DND-41 (cell line): Measurements from ENCODE around the gene SH3RF3.

Source experiments
- ATAC-seq: fragments of 200-7000 bp; cut with Tn5 transposase; 3 replicates; pipeline ENCODE4 v1.9.1; 2021; ENCODE audit warnings: low read depth; ENCODE audit not compliant: insufficient read depth
- DNase-seq: peaks from one replicate; pipeline ENCODE4 v3.0.0-alpha.2; 2020
- H2AFZ ChIP-seq: 2 replicates; pipeline ENCODE4 v1.6.0; 2012; ENCODE audit warnings: low read depth, low read length
- H3K27ac ChIP-seq: 2 replicates; pipeline ENCODE4 v1.5.1; 2012; ENCODE audit warnings: low read length, inconsistent platforms
- H3K27me3 ChIP-seq: fragments of 200-600 bp; sonication (generic); 2 replicates; pipeline ENCODE4 v1.6.0; 2012; ENCODE audit warnings: low read length, mild to moderate bottlenecking, inconsistent platforms; ENCODE audit not compliant: insufficient read depth, poor library complexity
- H3K36me3 ChIP-seq: 2 replicates; pipeline ENCODE4 v1.5.1; 2012; ENCODE audit warnings: low read length, inconsistent platforms; ENCODE audit not compliant: insufficient read depth
- H3K4me1 ChIP-seq: 2 replicates; pipeline ENCODE4 v1.5.1; 2012; ENCODE audit warnings: mild to moderate bottlenecking, low read length; ENCODE audit not compliant: insufficient read depth
- H3K4me2 ChIP-seq: 2 replicates; pipeline ENCODE4 v1.6.0; 2012; ENCODE audit warnings: mild to moderate bottlenecking, moderate library complexity, low read length, inconsistent platforms; ENCODE audit not compliant: insufficient read depth
- H3K4me3 ChIP-seq, 2 experiments: fragments of 200-600 bp in 1 of 2; shearing (Covaris generic) in 1 of 2; 2 replicates each; pipeline ENCODE4 v1.5.1; 2012 to 2016; ENCODE audit warnings: inconsistent platforms in 2 of 2, low read length in 2 of 2, mild to moderate bottlenecking in 2 of 2, low read depth in 1 of 2, moderate library complexity in 1 of 2
- H3K79me2 ChIP-seq: 2 replicates; pipeline ENCODE4 v1.6.0; 2012; ENCODE audit warnings: low read length, inconsistent platforms; ENCODE audit not compliant: insufficient read depth
- H3K9ac ChIP-seq: 2 replicates; pipeline ENCODE4 v1.6.0; 2012; ENCODE audit warnings: low read depth, mild to moderate bottlenecking, inconsistent platforms, low read length, moderate library complexity
- H3K9me3 ChIP-seq: 2 replicates; pipeline ENCODE4 v1.5.1; 2012; ENCODE audit warnings: low read length, moderate library complexity, mild to moderate bottlenecking, inconsistent platforms; ENCODE audit not compliant: insufficient read depth, severe bottlenecking
- H4K20me1 ChIP-seq: 2 replicates; pipeline ENCODE4 v1.6.0; 2012; ENCODE audit warnings: low read length; ENCODE audit not compliant: insufficient read depth
- EZH2 ChIP-seq: IDR thresholded peaks from 3 replicates; pipeline ENCODE4 v1.6.1; 2012; ENCODE audit warnings: borderline replicate concordance, low read depth, mild to moderate bottlenecking, moderate library complexity, low read length, inconsistent platforms; ENCODE audit not compliant: severe bottlenecking
- TF ChIP-seq, protein P1 (sequence below): IDR thresholded peaks from 2 replicates; pipeline ENCODE4 v1.5.1; 2012; ENCODE audit warnings: borderline replicate concordance, low read length, moderate library complexity, mild to moderate bottlenecking; ENCODE audit not compliant: poor library complexity, severe bottlenecking; ENCODE audit errors: extremely low read depth

Gene SH3RF3

DNA sequence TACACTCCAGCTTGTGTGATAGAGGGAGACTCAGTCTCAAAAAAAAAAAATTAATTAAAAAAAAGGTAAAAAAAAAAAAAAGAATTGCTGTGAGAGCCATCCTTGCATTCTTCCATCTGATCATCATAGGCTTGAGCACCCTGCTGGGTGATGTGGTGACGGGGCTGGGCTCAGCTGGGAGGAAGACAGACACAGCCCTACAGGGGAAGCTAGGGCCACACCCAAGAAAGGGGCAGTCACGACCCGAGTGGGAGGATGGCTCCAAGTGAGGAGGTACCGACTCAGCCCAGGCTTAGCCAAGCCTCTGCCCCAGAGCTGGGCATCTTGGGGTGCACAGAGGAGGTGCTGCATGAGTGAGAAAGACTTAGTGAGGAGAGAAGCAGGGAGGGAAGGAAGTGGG is 165.5 kb downstream of the SH3RF3 start:
- Histone ChIP-seq H3K9ac (no peak overlapping the region), H4K20me1 (peaks cover 4% of the 10 kb centered on the region; the same call in 1 of the 2 replicates), H3K27ac (no peak overlapping the region), H3K4me3 (no peak overlapping the region), H3K36me3 (no peaks in the 10 kb centered on the region), H3K79me2 (no peaks in the 10 kb centered on the region), H3K4me1 (no peaks in the 10 kb centered on the region), H3K4me2 (no peak overlapping the region), H3K9me3 (no peaks in the 10 kb centered on the region), H2AFZ (no peak overlapping the region), H3K27me3 (no peaks in the 10 kb centered on the region)
- ATAC-seq (peak; percentile 50; the same call in 2 of the 3 replicates), DNase-seq (no peak)
- TF ChIP-seq, protein P1, sequence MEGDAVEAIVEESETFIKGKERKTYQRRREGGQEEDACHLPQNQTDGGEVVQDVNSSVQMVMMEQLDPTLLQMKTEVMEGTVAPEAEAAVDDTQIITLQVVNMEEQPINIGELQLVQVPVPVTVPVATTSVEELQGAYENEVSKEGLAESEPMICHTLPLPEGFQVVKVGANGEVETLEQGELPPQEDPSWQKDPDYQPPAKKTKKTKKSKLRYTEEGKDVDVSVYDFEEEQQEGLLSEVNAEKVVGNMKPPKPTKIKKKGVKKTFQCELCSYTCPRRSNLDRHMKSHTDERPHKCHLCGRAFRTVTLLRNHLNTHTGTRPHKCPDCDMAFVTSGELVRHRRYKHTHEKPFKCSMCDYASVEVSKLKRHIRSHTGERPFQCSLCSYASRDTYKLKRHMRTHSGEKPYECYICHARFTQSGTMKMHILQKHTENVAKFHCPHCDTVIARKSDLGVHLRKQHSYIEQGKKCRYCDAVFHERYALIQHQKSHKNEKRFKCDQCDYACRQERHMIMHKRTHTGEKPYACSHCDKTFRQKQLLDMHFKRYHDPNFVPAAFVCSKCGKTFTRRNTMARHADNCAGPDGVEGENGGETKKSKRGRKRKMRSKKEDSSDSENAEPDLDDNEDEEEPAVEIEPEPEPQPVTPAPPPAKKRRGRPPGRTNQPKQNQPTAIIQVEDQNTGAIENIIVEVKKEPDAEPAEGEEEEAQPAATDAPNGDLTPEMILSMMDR, result no peak
- TF ChIP-seq EZH2, result no peak

DNA sequence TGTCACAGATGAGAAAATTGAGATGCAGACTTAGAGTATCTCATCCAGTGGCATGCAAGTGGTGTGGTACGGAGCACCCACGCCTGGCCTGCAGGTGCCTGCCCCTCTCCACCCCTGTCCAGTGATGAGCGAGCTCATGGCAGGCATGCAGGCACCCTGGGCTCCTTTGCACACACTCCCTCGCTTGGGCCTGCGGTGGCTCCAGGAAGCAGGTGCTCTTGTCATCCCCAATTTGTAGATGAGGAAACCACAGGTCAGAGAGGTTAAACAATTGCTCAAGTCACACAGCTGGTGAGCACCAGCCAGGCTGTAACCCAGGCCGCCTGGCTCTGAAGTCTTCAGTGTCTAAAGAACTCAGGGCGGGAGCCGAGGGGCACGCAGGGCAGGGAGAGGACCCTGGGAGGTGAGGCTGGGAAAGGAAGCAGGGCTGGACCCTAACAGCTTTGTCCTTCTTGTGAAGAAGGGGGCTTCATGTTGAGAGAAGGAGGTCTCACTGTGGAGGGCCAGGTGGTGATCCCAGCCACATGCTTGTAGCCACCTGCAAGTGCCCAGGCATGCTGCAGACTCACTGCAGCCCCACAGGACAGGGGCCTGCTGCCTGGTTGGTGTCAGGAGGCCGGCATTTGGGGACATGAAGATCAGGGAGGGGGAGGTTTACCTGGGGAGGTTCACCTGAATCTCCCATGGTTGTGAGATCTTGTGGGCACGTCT is 166.2 kb downstream of the SH3RF3 start:
- Histone ChIP-seq H3K4me1 (no peaks in the 10 kb centered on the region), H3K9me3 (no peaks in the 10 kb centered on the region), H3K27me3 (peaks cover 3% of the 10 kb centered on the region), H3K4me2 (no peak overlapping the region), H3K4me3 (no peak overlapping the region), H4K20me1 (peaks cover 4% of the 10 kb centered on the region; the same call in 1 of the 2 replicates), H3K36me3 (no peaks in the 10 kb centered on the region), H3K9ac (no peak overlapping the region), H3K27ac (no peak overlapping the region), H3K79me2 (no peaks in the 10 kb centered on the region), H2AFZ (no peak overlapping the region)
- ATAC-seq, result peak; percentile 51
- peak; percentile 23 for DNase-seq
- TF ChIP-seq, protein P1, result no peak
- TF ChIP-seq EZH2, result no peak

DNA sequence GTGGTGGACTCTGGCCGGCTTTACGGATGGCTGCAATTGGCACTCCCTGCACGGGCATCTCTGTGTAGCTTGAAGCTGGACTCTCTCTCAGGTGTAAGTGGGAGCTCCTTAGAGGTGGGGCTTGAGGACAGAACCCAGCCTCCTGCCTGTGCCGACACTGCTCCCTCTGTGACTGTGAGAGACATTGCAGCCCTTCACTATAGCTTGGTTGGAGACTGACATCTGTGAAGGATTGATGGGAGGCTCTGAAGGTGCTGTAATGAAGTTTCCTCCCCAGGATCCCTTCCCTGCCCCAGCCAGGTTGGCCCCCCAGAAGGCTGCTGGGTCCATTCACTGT is 166.7 kb downstream of the SH3RF3 start:
- no peaks in the 10 kb centered on the region for H3K36me3 ChIP-seq
- TF ChIP-seq, protein P1, result no peak
- TF ChIP-seq EZH2, result no peak
- no peak overlapping the region for H3K9ac ChIP-seq
- H3K4me2 ChIP-seq, result no peak overlapping the region
- DNase-seq, result no peak
- no peak for ATAC-seq
- peaks cover 3% of the 10 kb centered on the region for H3K27me3 ChIP-seq
- H3K9me3 ChIP-seq, result no peaks in the 10 kb centered on the region
- H3K79me2 ChIP-seq, result no peaks in the 10 kb centered on the region
- H3K27ac ChIP-seq, result no peak overlapping the region
- no peaks in the 10 kb centered on the region for H3K4me1 ChIP-seq
- H2AFZ ChIP-seq, result no peak overlapping the region
- H4K20me1 ChIP-seq, result peaks cover 4% of the 10 kb centered on the region; the same call in 1 of the 2 replicates
- no peak overlapping the region for H3K4me3 ChIP-seq
